Caco-2 (cell line): Measurements from ENCODE around the gene SOX2. TPM values are rescaled to one million over a fixed set of nuclear protein-coding genes. Genes with fewer than 3 reads are reported as not detected.

ENCODE experiments used
- BruUV-seq: library from RNA; stranded (reverse); fragments of 400-500 nt; replicated peaks from 2 replicates; lab custom pipeline; 2021; lab: Mats Ljungman, UMichigan
- CTCF ChIA-PET: fragments of 300-600 bp; sonication (Branson Sonifier 250); formaldehyde crosslinking; loops from one replicate; lab custom pipeline; 2022; ENCODE audit warnings: antibody characterized with exemption; lab: Charles Lee
- POLR2A ChIA-PET: fragments of 300-600 bp; sonication (Branson Sonifier 250); formaldehyde crosslinking; loops from one replicate; lab custom pipeline; 2022; ENCODE audit warnings: antibody characterized with exemption; lab: Charles Lee
- DNase-seq, 2 experiments: peaks; one replicate each; pipeline versions ENCODE4 v3.0.0 to v3.0.0-alpha.2; 2020 to 2022
- H3K27me3 ChIP-seq: replicated peaks from 2 replicates; pipeline ENCODE4 v1.6.0; 2011; ENCODE audit warnings: low read length; ENCODE audit not compliant: control insufficient read depth, insufficient read depth
- H3K36me3 ChIP-seq: 2 replicates; pipeline ENCODE4 v1.5.1; 2011; ENCODE audit warnings: low read length; ENCODE audit not compliant: control insufficient read depth, insufficient read depth
- H3K4me1 ChIP-seq: fragments of 250-450 bp; sonication (Bioruptor Pico); 2 replicates; pipeline ENCODE4 v1.5.1; 2020; ENCODE audit warnings: mild to moderate bottlenecking
- H3K4me3 ChIP-seq: 2 replicates; pipeline ENCODE4 v1.5.1; 2011; ENCODE audit warnings: low read depth, mild to moderate bottlenecking, control low read depth, low read length
- H3K9me3 ChIP-seq: fragments of 250-450 bp; sonication (Bioruptor Pico); 2 replicates; pipeline ENCODE4 v1.5.1; 2020; ENCODE audit warnings: mild to moderate bottlenecking, moderate library complexity
- H3K27ac Mint-ChIP-seq: one replicate; pipeline ENCODE4 v1.8.0; 2022; ENCODE audit warnings: mixed read lengths; ENCODE audit not compliant: unreplicated experiment
- H3K27me3 Mint-ChIP-seq: one replicate; pipeline ENCODE4 v1.8.0; 2022; ENCODE audit warnings: mixed read lengths; ENCODE audit not compliant: insufficient read depth, unreplicated experiment
- H3K36me3 Mint-ChIP-seq: one replicate; pipeline ENCODE4 v1.8.0; 2022; ENCODE audit warnings: mild to moderate bottlenecking, mixed read lengths; ENCODE audit not compliant: insufficient read depth, unreplicated experiment
- H3K4me1 Mint-ChIP-seq: one replicate; pipeline ENCODE4 v1.8.0; 2022; ENCODE audit warnings: low read depth, mixed read lengths; ENCODE audit not compliant: unreplicated experiment
- H3K4me3 Mint-ChIP-seq: one replicate; pipeline ENCODE4 v1.8.0; 2022; ENCODE audit warnings: mild to moderate bottlenecking, moderate library complexity, mixed read lengths; ENCODE audit not compliant: unreplicated experiment
- H3K9me3 Mint-ChIP-seq: one replicate; pipeline ENCODE4 v1.8.0; 2022; ENCODE audit warnings: mixed read lengths; ENCODE audit not compliant: unreplicated experiment
- CTCF ChIP-seq, 2 experiments: fragments of 200-600 bp in 1 of 2; IDR thresholded peaks; 1 replicate in 1 of 2; 2 replicates in 1 of 2; pipeline versions ENCODE4 v1.5.1 to v1.8.0; 2011 to 2022; ENCODE audit warnings: antibody characterized with exemption in 1 of 2, control low read depth in 1 of 2, inconsistent platforms in 1 of 2, low read depth in 1 of 2, low read length in 1 of 2, mild to moderate bottlenecking in 1 of 2, moderate library complexity in 1 of 2; ENCODE audit not compliant: insufficient read depth in 1 of 2, severe bottlenecking in 1 of 2, unreplicated experiment in 1 of 2
- intact Hi-C: fragments of 100-400 bp; cut with micrococcal nuclease; formaldehyde crosslinking; loops from one replicate; pipeline ENCODE4 v1.10.0; 2022; ENCODE audit not compliant: unreplicated experiment
- total RNA-seq: library from RNA; stranded (reverse); gene quantifications from 2 replicates; pipeline ENCODE4 v1.2.3, GENCODE V29; 2022

The SOX2 gene
- total RNA-seq, 1 experiment from 2014 or later: 34.1 TPM

GRCh38 chr3:181691901-181692300 lies 19.8 kb upstream of the SOX2 start:
- intact Hi-C loops: no loop called here
- Histone ChIP-seq H3K27me3 (no peaks in the 10 kb centered on the region), H3K4me1 (no peaks in the 10 kb centered on the region), H3K9me3 (no peaks in the 10 kb centered on the region), H3K36me3 (no peaks in the 10 kb centered on the region), H3K4me3 (no peak overlapping the region)
- no peak overlapping the region for H3K27ac Mint-ChIP-seq
- H3K9me3 Mint-ChIP-seq: no peaks in the 10 kb centered on the region
- peaks cover 14% of the 10 kb centered on the region for H3K27me3 Mint-ChIP-seq
- H3K36me3 Mint-ChIP-seq: no peaks in the 10 kb centered on the region
- no peak for TF ChIP-seq CTCF (IDR thresholded peaks at IDR 0.05; ENCODE audit: insufficient read depth in 1 of 2, low read depth in 1 of 2, low read length in 1 of 2, severe bottlenecking in 1 of 2, unreplicated experiment in 1 of 2)
- no peaks in the 10 kb centered on the region for H3K4me1 Mint-ChIP-seq
- POLR2A ChIA-PET: no interaction called here
- BruUV-seq: no TSS peak
- CTCF ChIA-PET: no interaction called here
- no peak overlapping the region for H3K4me3 Mint-ChIP-seq
- DNase-seq: no peak

- Histone ChIP-seq H3K4me3 (no peak overlapping the region), H3K4me1 (no peaks in the 10 kb centered on the region), H3K9me3 (no peaks in the 10 kb centered on the region), H3K27me3 (no peaks in the 10 kb centered on the region), H3K36me3 (no peaks in the 10 kb centered on the region)
- no peak overlapping the region for H3K27ac Mint-ChIP-seq
- no peak for DNase-seq
- CTCF ChIA-PET: no interaction called here
- H3K36me3 Mint-ChIP-seq: no peaks in the 10 kb centered on the region
- intact Hi-C loops: no loop called here
- no TSS peak for BruUV-seq
- H3K9me3 Mint-ChIP-seq: no peaks in the 10 kb centered on the region
- no peak for TF ChIP-seq CTCF (IDR thresholded peaks at IDR 0.05; ENCODE audit: insufficient read depth in 1 of 2, low read depth in 1 of 2, low read length in 1 of 2, severe bottlenecking in 1 of 2, unreplicated experiment in 1 of 2)
- H3K4me3 Mint-ChIP-seq: no peak overlapping the region
- peaks cover 14% of the 10 kb centered on the region for H3K27me3 Mint-ChIP-seq
- POLR2A ChIA-PET: no interaction called here
- no peaks in the 10 kb centered on the region for H3K4me1 Mint-ChIP-seq
These were observed 19.2 kb upstream of the SOX2 start for GRCh38 chr3:181692311-181693145.

- Mint-ChIP-seq H3K27me3 (peaks cover 20% of the 10 kb centered on the region), H3K4me1 (no peaks in the 10 kb centered on the region), H3K36me3 (no peaks in the 10 kb centered on the region), H3K27ac (no peak overlapping the region), H3K4me3 (no peak overlapping the region), H3K9me3 (no peaks in the 10 kb centered on the region)
- H3K4me3 ChIP-seq: no peak overlapping the region
- ChIA-PET POLR2A (no interaction called here), CTCF (no interaction called here)
- intact Hi-C loops: no loop called here
- DNase-seq: no peak
- TF ChIP-seq CTCF (IDR thresholded peaks at IDR 0.05; ENCODE audit: insufficient read depth in 1 of 2, low read depth in 1 of 2, low read length in 1 of 2, severe bottlenecking in 1 of 2, unreplicated experiment in 1 of 2): no peak
- no TSS peak for BruUV-seq
- H3K4me1 ChIP-seq: no peaks in the 10 kb centered on the region
- H3K36me3 ChIP-seq: no peaks in the 10 kb centered on the region
- no peaks in the 10 kb centered on the region for H3K27me3 ChIP-seq
- H3K9me3 ChIP-seq: no peaks in the 10 kb centered on the region
These were observed 18.4 kb upstream of the SOX2 start for GRCh38 chr3:181693280-181693679.
